ENCODE measurements around the gene MOCS3.
A peak's percentile ranks its signal among the peaks of the same experiment; 100 is the strongest.

Gene MOCS3

DNA sequence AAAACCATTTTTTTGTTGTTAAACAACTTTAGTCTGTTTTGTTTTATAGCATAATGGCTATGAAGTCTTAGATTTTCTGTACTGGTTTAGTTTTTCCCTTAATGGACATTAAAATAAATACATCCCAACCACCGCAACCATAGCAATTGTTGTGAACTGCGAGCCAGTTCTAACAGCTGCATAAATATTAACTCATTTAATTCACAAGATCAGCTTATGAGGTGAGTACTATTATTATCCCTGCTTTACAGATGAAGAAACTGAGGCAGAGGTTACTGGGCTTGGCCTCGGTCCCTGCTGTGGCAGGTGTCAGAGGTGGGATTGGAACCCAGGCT is 23.1 kb downstream of the MOCS3 start:
- no peak overlapping the region for H3K4me3 ChIP-seq (ENCODE audit: low read depth, low read length)
- TF ChIP-seq CTCF (IDR thresholded peaks at IDR 0.05; ENCODE audit: insufficient read depth, low read length, missing control alignments) = no peak
- POLR2A ChIA-PET = interaction anchor here (0.6 kb wide), 1 partner anchor 373 kb away, joined by 3 read pairs; no protein-coding TSS in a partner anchor
- no peak for DNase-seq (ENCODE audit: low read depth, low spot score)
- CTCF ChIA-PET = interaction anchor here (0.5 to 14.9 kb wide), 48 partner anchors 8 to 1079 kb away, joined by 3 to 626 read pairs (median 4); partner anchors contain the start of genes BCAS4, DPM1 and MOCS3

DNA sequence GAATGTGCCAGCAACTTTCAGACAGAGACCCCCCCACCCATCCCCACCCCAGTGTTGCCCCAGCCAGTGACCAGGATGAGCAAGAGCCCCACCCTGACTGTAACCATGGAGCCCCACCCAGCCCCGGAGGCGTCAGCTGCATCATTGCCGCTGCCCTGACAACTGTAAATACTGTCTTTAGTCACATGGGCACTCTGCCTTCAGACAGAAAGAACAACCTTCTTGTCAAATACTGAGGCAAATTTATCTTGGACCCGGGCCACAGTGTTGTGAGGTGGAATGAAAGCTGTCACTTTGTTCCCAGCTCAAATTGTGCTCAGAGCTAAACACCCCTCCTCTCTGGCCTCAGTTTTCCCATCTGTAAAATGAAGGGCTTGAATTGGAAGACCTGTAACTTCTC is 23.7 kb downstream of the MOCS3 start:
- POLR2A ChIA-PET = no interaction called here

GRCh38 chr20:50983321-50983720 is 24.7 kb downstream of the MOCS3 start:
- H3K4me3 ChIP-seq (ENCODE audit: low read depth, low read length) = no peak overlapping the region
- ChIA-PET CTCF (interaction anchor here (1.1 to 14.9 kb wide), 12 partner anchors 8 to 1098 kb away, joined by 3 to 626 read pairs (median 18); partner anchors contain the start of gene BCAS4), POLR2A (interaction anchor here (0.5 kb wide), 1 partner anchor 23 kb away, joined by 3 read pairs; no protein-coding TSS in a partner anchor)
- TF ChIP-seq CTCF (IDR thresholded peaks at IDR 0.05; ENCODE audit: insufficient read depth, low read length, missing control alignments) = no peak
- DNase-seq (ENCODE audit: low read depth, low spot score) = no peak

More for the DNA sequence above, 23.7 kb downstream of the MOCS3 start:
- H3K4me3 ChIP-seq (ENCODE audit: low read depth, low read length) = no peak overlapping the region
- no peak for TF ChIP-seq CTCF (IDR thresholded peaks at IDR 0.05; ENCODE audit: insufficient read depth, low read length, missing control alignments)
- CTCF ChIA-PET = interaction anchor here (0.5 to 14.9 kb wide), 33 partner anchors 8 to 1207 kb away, joined by 3 to 626 read pairs (median 5); partner anchors contain the start of genes BCAS4, DPM1 and MOCS3
- DNase-seq (ENCODE audit: low read depth, low spot score) = no peak

DNA sequence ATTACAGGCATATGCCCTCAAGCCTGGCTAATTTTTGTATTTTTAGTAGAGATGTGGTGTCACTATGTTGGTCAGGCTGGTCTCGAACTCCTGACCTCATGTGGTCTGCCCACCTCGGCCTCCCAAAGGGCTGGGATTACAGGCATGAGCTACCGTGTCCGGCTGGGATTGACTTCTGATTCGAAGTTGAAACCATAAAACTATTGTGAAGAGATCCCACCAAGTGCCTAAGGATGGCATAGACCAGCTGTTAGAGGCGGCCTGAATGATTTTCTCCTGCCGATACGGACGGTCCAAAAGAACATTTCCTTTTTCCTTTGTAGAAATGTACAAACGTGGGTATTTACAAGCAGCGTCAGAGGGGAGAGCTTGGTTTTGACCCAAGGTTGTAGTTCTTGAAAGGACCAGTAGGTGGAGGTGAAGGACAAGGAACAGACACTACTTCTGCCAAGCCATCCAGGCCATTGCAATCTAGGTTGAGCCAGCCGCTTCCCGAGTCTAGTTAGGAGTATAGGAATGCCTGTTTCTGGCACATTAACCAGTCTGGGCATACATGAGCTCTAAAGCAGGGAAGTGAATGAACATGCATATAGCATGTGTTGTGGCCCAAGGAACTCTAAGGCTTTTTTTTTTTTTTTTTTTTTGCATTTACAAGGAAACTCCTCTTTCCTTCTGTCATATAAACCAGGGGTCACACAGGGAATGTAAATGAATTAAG is 29.0 kb downstream of the MOCS3 start:
- CTCF ChIA-PET = interaction anchor here (0.6 to 14.9 kb wide), 72 partner anchors 9 to 1141 kb away, joined by 3 to 626 read pairs (median 5); partner anchors contain the start of gene BCAS4
- H3K4me3 ChIP-seq (ENCODE audit: low read depth, low read length) = no peak overlapping the region
- DNase-seq (ENCODE audit: low read depth, low spot score) = peak; percentile 60
- peak; percentile 79 for TF ChIP-seq CTCF (IDR thresholded peaks at IDR 0.05; ENCODE audit: insufficient read depth, low read length, missing control alignments)
- POLR2A ChIA-PET = interaction anchor here (1.0 kb wide), 1 partner anchor 379 kb away, joined by 6 read pairs; no protein-coding TSS in a partner anchor

DNA sequence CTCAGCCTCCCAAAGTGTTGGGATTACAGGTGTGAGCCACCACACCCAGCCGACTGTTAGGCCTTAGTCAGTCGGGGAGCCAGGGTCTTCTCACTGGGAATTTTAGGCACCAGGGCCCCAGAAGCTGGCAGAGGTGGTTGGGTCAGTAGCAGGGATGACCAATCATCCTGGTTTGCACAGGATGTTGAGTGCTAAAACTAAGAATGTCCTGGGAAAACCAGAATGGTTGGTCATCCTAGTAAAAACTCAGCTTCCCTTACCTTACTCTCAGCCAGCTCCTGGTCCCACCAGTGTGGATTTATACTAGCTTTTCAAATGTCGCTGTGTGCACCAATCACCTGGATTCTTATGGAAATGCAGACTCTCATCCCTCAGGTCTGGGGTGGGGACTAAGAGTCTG is 32.5 kb downstream of the MOCS3 start:
- TF ChIP-seq CTCF (IDR thresholded peaks at IDR 0.05; ENCODE audit: insufficient read depth, low read length, missing control alignments) = no peak
- ChIA-PET CTCF (interaction anchor here (0.9 to 14.9 kb wide), 12 partner anchors 8 to 1160 kb away, joined by 3 to 626 read pairs (median 14); no protein-coding TSS in a partner anchor), POLR2A (no interaction called here)
- no peak for DNase-seq (ENCODE audit: low read depth, low spot score)
- H3K4me3 ChIP-seq (ENCODE audit: low read depth, low read length) = no peak overlapping the region

DNA sequence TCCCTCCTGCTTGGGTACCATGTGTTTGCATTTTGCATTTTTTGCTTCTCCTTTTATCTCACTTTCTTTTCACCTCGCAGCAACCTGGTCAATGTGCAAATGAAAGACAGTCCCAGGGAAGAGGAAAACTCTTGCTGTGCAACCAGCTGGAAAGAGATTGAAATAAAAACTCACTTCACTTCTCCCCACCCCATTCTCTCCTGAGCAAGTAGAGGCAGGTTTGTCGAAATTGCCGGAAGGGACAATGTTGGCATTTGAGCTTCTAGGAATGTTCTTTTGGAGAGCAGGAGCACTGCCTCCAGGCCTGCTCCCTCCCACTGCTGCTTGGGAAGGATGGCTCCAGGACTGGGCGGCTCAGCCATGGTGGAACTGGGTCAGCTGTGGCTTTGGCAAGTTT is 33.7 kb downstream of the MOCS3 start:
- ChIA-PET CTCF (interaction anchor here (0.6 to 14.9 kb wide), 49 partner anchors 9 to 1090 kb away, joined by 3 to 626 read pairs (median 4); partner anchors contain the start of gene BCAS4), POLR2A (no interaction called here)
- no peak for TF ChIP-seq CTCF (IDR thresholded peaks at IDR 0.05; ENCODE audit: insufficient read depth, low read length, missing control alignments)
- no peak for DNase-seq (ENCODE audit: low read depth, low spot score)
- no peak overlapping the region for H3K4me3 ChIP-seq (ENCODE audit: low read depth, low read length)
